Renal cortex interstitium (tissue), 11 donors: Measurements from ENCODE around the gene SEC14L2. TPM values are rescaled to one million over a fixed set of nuclear protein-coding genes. Genes with fewer than 3 reads are reported as not detected.
A peak's percentile ranks its signal among the peaks of the same experiment; 100 is the strongest.

Experiments
- DNase-seq, 11 donors: peaks; one replicate each; pipeline ENCODE4 v3.0.0-alpha.2; 2013; ENCODE audit warnings: low read depth in 9 of 11, low spot score in 4 of 11; ENCODE audit errors: extremely low read depth in 1 of 11
- polyA plus RNA-seq, 3 donors: library from polyadenylated mRNA; unstranded; fragments of 120-200 nt; gene quantifications; one replicate each; pipeline ENCODE4 v1.2.1, GENCODE V29; 2013; ENCODE audit not compliant: insufficient read length in 3 of 3

SEC14L2 gene
- polyA plus RNA-seq, 3 donors, result 4.9 to 10.3 (median 6.2) TPM

- DNase-seq, result no peak
Measured at GRCh38 chr22:30371321-30371720, 25.5 kb upstream of the SEC14L2 start.

DNA sequence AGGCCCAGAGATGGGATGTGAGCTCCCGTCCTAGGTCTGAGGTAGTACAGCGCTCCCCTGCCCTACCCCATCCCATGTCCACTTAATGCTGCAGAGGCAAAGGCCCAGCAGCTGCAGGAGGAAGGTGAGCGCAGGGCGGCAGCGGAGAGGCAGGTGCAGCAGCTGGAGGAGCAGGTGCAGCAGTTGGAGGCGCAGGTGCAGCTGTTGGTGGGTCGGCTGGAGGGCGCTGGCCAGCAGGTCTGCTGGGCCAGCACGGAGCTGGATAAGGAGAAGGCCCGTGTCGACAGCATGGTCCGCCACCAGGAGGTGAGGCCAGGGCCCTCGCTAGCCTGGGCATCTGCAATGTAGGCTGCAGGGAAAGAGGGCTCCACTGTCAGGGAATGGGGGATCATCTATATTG, 24.8 kb upstream of the SEC14L2 start:
- no peak for DNase-seq

- DNase-seq, result no peak
Measured at GRCh38 chr22:30372915-30373314, 23.9 kb upstream of the SEC14L2 start.

DNA sequence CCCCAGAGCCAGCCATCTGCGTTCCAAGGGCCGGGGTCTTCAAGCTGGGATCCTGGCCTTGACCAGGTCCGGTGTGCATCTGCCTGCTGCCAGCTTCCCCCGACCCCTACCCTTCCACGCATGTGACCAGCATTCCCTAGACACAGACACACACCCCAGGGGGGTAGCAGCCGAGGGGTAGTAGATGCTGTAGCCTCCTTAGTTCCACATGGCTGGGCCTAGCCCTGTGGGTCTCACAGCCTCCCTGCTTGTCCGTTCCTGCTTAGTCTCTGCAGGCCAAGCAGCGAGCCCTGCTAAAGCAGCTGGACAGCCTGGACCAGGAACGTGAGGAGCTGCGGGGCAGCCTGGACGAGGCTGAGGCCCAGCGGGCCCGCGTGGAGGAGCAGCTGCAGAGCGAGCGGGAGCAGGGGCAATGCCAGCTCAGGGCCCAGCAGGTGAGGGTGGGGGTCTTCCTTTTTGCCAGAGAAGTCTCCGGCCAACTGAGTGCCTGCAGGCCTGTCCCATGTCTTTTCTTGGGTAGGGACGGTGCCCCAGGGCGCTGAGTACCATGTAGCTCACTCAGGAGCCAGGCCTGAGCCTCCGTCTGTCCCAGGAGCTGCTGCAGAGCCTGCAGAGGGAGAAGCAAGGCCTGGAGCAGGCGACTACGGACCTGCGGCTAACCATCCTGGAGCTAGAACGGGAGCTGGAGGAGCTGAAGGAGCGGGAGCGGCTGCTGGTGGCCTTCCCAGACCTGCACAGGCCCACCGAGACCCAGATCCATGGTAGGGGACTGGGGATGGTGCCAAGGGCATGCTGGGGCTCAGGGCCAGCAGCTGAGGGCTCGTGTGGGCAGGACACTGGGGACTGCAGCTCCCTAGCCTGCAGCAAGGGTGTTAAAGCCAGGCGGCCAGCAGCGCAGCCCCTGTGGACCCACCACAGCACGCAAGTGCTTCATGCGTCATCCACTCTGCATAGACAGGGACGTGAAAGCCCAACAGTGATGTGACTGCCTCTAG, 23.2 kb upstream of the SEC14L2 start:
- no peak for DNase-seq

- DNase-seq, result no peak
Measured at GRCh38 chr22:30375312-30375849, 21.4 kb upstream of the SEC14L2 start.

DNA sequence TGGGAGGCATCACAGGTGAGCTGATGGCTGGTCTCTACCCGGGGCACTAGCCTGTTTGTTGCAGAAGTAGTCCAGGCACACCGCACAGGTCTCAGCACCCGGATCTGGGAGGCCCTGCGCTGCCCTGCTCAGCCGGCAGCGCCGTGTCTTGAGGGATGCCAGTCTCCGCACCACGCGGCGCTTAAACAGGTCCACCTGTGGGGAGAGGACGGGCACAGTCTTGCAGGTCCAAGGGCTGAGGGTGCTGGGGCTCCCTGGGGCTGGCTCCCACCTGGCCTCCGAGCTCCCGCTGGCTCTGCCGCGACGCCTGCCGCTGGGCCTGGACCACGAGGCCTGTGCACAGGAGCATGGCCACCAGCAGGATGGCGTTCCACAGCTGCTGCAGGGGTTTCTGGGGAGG, 16.8 kb upstream of the SEC14L2 start:
- no peak for DNase-seq

GRCh38 chr22:30381264-30381663, 15.6 kb upstream of the SEC14L2 start:
- DNase-seq, result no peak

DNA sequence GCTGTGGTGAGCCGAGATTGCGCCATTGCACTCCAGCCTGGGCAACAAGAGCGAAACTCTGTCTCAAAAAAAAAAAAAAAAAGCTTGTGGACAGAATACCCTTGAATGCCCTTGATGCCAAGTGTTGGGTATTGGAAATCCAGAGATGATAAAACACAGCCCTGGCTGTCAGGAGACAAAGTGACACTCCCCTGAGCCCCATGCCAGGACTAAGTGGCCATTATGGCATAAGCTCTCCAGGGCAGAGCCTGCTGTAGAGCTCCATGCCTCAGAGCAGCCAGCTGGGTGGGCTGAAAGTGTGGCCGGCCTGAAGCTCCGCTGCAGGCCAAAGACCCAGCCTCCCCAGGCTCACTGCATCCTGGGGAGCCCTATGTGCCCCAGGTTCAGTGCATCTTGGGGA, 14.5 kb upstream of the SEC14L2 start:
- no peak for DNase-seq

DNA sequence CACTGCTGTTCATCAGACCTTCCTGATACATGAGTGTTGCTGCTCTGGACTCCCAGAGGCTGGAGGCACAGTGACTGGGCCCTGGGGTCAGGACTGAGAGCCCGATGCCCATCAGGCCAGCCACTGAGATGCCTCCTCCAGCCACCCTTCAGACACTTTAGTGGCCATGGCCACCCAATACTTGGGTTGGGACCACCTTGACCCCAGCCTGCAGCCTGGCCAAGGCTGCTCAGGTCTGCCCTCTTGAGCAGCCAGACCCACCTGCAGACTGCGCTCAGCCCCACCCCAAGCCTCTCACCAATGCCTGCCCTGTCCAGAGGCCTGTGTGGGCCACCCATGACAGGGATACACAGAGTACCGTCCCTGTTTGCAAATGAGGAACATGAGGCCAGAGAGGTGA, 13.8 kb upstream of the SEC14L2 start:
- DNase-seq, result no peak

GRCh38 chr22:30385942-30386341, 10.9 kb upstream of the SEC14L2 start:
- DNase-seq, result no peak

- DNase-seq, result no peak
Measured at GRCh38 chr22:30386608-30386959, 10.2 kb upstream of the SEC14L2 start.

GRCh38 chr22:30386960-30387827, 9.6 kb upstream of the SEC14L2 start, which contains the start of gene RNF215:
RNF215 (minus strand) TSS chr22:30387411; CDS start chr22:30387313, 98 bp downstream.
- peak; percentile 58 to 85 (median 77) for DNase-seq

DNA sequence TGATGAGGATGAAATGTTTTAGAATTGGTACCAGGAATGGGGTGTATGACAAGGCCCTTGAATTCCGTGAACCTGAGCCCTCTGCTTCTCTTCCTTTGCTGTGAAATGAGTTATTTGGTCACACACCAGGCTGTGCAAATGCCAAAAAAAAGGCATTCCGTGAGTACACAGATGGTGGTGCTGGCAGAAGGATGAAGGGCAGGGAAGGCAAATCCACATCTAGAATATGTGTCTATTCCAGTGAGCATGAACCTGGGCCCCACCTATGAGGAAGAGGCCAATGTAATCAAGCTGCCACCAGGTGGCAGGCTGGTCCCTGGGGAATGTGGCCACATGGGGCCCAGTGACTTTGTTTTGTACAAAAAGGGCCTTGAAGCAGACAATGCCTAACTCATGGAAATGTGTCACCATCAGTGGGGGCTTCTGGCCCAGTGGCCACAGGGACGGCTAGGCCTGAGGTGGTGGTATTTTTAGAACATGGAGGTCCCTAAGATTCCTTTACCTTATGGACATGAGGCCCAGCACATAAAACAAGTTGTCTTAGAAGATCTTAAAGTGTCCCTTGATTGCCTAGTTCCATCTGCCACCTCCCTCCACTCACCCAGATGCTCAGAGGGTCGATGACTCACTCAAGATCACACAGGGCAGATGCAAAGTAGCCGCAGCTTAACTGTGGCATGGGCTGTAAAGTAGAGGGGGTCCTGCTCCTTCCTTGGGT, 5.7 kb upstream of the SEC14L2 start:
- DNase-seq, result peak in 3 of 11 donors; percentile 38 to 63 (median 58)

DNA sequence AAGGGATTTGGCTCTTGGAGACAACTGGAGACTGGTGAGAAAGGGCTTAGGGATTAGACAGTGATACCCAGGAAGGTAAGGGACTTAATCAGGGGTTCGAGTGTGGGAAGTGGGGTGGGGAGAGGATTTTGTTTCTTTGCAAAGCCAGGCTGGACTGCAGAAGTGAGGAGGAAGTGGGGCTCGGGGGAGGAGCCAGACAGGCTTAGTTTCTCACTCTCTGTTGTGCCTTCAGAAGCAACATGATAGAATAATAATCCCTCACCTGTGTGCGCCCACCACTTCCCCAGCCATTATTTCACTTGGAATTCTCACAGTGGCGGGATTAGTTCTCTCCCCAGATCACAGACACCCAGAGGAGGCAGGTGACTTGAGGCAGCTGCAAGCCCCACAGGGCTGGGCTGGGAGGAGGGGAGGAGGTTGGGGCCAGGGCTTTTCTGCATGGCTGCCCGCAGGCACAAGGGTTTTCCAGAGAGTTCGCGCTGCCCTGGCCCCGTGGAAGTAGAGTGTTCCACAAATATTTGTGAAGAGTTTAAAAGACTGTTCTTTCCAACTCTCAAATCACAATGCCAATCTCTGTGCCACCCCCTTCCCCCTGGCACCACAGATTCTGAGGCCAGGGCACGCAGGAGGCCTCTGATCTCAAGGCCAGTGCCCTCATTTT, 4.0 kb upstream of the SEC14L2 start:
- DNase-seq, result peak in 1 of 11 donors; percentile 40

- DNase-seq, result no peak
Measured at GRCh38 chr22:30393322-30393680, 3.5 kb upstream of the SEC14L2 start.

DNA sequence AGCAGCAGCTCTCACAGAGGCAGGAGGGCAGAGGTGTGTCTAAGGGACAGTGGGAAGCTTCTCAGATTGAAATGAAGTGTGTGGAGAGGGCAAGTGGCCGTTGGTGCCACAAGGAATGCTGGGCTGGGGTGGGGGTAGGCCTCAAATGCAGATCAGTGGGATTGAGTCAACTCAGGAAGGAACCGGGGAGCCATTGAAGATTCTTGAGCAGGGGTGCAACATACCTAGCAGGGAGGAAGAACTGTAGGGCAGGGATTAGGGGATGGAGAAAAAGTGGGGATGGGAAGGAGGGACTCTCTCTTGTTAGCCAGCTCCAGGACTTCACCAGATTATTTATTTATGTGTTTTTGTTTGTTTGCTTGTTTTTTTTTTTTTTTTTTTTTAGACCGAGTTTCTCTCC, 2.9 kb upstream of the SEC14L2 start:
- no peak for DNase-seq

DNA sequence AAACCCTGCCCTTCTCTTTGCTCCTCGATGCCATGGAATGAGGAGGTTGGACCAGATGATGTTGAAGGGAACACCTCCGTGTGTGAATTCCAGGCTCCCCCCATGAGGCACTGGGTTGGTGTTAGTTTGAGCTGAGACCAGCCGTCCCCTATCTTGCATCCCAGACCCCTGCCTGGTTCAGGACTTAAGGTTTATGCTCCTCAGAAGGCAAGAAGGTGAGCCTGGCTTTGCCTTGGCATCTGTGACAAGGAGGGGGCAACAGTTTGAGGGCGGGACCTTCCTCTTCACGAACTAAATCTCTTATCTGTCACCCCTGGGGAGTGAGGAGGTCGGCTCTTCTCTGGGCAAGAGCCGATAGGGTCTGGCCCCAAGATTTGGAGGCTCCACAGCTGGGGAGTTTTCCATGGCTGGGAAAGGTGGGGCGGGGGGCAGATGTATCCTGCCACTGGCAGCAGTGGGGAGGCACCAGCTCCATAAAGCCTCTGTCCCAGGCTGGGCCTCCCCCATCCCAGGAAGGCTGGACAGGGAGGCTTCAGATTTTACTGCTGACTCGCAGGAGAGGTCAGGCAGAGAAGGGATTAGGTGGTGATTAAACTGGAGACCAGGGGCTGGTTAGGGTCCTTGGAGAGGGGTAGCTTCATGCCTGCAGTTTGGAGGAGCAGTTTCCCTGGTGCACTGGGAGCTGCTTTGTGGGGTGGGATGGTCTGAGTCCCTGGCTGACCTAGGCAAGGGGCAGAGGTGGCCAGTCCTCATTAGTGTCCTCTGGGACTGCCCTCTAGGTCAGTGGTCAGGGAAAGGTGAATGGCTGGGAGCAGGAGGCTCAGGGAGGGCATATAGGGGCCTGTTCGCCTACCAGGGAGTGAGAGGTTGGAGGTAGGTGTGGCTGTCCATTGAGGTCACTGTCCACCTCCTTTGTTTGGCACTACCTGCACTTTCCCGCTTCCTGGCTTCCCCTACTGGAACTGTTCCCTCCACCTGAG, 1.1 kb downstream of the SEC14L2 start:
- DNase-seq, result no peak
